Measurements from ENCODE around the gene NOSIP.
A peak's percentile ranks its signal among the peaks of the same experiment; 100 is the strongest.

The NOSIP gene

DNA sequence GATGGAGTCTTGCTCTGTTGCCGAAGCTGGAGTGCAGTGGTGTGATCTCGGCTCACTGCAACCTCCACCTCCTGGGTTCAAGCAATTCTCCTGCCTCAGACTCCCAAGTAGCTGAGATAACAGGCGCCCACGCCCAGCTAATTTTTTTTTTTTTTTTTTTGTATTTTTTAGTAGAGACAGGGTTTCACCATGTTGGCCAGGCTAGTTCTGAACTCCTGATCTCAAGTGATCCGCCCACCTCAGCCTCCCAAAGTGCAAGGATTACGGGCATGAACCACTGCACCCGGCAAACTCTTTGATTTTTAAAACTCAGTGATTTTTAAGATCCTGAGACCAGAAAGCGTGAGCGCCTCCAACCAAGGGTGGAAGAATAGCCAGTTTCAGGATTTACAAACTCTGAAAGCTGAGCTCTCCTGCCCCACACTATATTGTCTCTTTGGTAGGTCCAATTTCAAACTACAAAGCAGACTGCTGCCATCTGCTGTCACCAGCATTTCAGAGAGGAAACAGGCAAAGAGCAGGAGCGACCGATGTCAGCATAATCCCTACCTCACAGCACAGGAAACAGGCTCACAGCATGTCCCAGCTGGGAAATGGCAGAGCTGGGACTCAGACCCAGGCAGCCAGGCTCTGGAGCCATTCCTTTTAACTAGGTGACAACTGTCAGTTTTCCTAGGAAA, 9.2 kb downstream of the NOSIP start:
- DNase-seq, result no peak

GRCh38 chr19:49570138-49570856, 10.1 kb downstream of the NOSIP start:
- DNase-seq, result peak; percentile 67

DNA sequence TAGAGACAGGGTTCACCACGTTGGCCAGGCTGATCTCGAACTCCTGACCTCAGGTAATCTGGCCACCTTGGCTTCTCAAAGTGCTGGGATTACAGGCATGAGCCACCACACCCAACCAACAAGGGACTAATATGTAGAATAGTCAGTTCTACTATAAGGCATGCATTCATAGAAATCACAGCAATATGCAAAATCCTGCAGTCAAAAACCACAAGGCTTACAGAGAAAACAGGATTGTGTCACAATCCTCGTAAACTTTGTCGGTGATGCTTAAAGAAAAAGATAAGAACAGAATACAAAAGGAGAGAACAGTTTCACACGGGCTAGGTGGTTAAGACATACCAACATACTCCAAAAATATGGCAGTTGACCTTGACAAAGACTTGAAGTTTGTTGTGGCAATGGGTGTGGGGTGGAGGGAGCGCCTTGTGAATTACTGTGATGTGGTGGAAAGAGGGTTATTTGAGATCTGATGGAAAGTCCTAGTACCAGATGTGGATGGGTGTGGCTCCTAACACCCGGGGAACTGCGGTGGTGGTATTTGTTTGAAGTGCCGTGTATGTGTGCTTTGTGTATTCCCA, 12.4 kb downstream of the NOSIP start:
- DNase-seq, result no peak

- no peak for DNase-seq
Observed at GRCh38 chr19:49566302-49566701, 14.1 kb downstream of the NOSIP start.

GRCh38 chr19:49565261-49565660, 15.1 kb downstream of the NOSIP start:
- DNase-seq, result no peak

DNA sequence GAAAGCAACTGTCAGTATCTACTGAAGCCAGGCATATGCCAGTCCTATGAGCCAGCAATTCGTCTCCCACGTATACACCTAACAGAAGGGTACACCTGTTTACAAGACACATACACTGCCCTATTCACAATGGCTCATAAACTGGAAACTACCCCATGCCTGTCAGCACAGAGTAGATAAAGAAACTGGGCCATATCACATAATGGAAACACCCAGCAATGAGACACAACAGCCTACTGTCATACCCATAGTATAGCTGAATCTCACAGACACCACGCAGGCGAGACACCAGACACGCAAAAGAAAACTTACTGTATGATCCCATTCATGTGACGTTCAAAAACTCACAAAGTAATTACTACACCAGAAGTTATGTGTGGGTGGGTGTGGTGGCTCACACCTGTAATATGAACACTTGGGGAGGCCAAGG, 15.7 kb downstream of the NOSIP start:
- DNase-seq, result no peak

DNA sequence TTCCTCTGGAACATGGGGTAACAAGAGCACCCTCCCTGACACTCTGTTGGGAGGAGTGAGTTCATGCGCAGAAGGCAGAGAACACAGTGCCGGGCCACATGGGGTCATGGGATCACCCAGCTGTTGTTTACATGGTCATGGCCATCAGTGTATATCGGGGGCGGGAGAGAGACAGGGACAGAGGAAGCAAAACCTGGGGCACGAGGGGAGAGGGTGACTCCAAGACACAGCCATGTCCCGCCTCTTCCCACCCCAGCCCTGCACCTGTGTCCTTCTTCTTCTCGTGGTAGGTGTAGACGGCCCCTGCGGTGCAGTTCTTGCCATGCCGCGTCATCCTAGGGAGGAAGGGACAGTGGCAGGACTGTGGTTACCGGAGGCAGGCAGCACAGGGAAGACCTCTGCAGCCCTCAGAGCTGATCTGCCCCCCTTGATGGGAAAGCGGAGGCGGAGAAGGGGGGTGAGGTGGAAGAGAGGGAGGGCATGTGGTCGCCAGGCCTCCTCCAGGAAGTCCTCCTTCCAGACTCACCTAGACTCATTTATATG, 19.9 kb downstream of the NOSIP start:
- no peak for DNase-seq

- no peak for DNase-seq
Observed at GRCh38 chr19:49559928-49560327, 20.4 kb downstream of the NOSIP start.

- DNase-seq, result no peak
Observed at GRCh38 chr19:49559443-49559842, 20.9 kb downstream of the NOSIP start.

GRCh38 chr19:49558591-49558990, 21.8 kb downstream of the NOSIP start:
- no peak for DNase-seq

- DNase-seq, result no peak
Observed at GRCh38 chr19:49557641-49558325, 22.6 kb downstream of the NOSIP start.

GRCh38 chr19:49556412-49557398, 23.7 kb downstream of the NOSIP start:
- DNase-seq, result no peak

- DNase-seq, result no peak
Observed at GRCh38 chr19:49555600-49556411, 24.6 kb downstream of the NOSIP start.

DNA sequence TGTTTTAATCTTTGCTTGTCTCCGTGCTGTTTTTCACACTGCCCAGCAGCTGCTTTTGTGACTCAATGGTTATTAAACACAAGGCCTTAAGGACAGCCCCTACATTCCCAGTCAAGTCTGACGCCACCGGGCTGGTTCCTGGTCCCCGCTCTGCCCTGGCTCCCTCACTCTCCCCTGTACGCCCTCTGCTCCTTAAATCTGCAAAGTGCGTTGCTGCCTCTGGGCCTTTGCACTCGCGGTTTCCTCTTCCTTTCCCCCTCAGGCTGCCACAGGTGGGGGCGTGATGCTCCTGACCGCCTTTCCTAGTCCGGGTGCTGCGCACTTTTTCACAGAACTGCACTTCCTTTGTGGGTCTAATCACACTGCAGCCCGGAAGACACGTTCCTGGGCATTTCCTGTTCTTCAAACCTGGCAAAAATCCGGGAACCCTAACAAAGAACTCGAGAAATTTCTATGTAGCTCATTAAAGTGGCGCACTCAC, 25.6 kb downstream of the NOSIP start:
- no peak for DNase-seq

DNA sequence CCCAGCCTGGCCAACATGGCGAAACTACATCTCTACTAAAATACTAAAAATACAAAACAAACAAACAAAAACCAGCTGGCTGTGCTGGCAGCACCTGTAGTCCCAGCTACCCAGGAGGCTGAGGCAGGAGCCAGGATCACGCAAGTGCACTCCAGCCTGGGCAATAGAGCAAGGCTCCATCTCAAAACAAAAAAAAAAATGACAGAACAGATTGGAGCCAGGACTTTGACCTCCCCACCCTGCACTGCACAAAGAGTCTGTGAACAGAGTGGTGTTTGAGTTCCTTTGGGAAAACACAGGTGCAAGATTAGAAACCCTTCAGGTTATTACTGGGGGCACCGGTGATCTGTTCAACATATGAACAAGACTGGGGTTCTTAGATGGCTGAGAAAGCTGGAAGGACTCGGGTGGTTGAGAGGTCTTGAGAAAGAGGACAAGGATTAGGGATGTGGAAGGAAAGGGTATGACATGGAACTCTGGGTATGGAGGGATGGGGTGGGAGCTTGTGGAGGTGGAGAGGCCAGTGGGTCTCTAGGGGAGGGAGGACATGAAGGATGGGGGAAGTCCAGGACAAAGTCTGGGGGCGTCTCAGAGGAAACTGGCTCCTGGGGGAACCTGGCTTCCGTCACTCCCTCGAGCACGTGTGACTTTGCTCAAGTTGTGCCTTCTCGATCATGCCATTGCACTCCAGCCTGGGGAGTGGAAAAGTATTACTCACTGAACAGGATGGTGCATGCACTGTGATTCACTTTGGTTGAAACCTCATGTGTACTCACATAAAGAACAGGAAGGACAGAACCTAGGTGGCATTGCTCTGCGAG, 26.7 kb downstream of the NOSIP start:
- no peak for DNase-seq

GRCh38 chr19:49552749-49553148, 27.6 kb downstream of the NOSIP start:
- DNase-seq, result no peak

- DNase-seq, result no peak
Observed at GRCh38 chr19:49551531-49551930, 28.8 kb downstream of the NOSIP start.

DNA sequence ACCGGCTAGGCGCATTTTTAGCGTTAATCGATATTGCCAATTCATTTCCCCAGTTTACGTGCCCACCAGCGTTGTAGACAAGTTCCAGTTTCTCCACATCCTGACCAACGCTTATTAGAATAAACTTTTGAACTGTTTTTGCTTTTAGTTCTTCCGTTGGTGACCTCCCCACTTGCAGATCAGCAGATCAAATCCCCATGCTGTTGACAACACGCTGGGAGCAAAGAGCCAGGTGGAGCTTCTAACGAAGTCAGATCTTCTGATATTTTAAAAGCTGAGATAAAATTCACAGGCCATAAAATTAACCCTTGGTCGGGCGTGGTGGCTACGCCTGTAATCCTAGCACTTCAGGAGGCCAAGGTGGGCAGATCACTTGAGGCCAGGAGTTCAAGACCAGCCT, 31.3 kb downstream of the NOSIP start:
- DNase-seq, result no peak

GRCh38 chr19:49546825-49547565, 33.4 kb downstream of the NOSIP start:
- DNase-seq, result peak; percentile 92

All from DMS79 treated with DMSO at 0.1 percent for 48 hours (cell line).